Loucy (cell line): ENCODE data around the gene KDM6A.

ENCODE experiments used
- EZH2phosphoT487 ChIP-seq: fragments of 200-600 bp; IDR thresholded peaks from 2 replicates; pipeline ENCODE4 v1.6.1; 2018; ENCODE audit warnings: antibody characterized with exemption, mild to moderate bottlenecking, moderate library complexity, borderline replicate concordance
- TF ChIP-seq, protein P1 (sequence below): fragments of 200-600 bp; sonication (generic); conservative IDR thresholded peaks from 2 replicates; pipeline ENCODE4 v1.5.1; 2014; ENCODE audit warnings: mild to moderate bottlenecking, antibody characterized with exemption, low read length

DNA sequence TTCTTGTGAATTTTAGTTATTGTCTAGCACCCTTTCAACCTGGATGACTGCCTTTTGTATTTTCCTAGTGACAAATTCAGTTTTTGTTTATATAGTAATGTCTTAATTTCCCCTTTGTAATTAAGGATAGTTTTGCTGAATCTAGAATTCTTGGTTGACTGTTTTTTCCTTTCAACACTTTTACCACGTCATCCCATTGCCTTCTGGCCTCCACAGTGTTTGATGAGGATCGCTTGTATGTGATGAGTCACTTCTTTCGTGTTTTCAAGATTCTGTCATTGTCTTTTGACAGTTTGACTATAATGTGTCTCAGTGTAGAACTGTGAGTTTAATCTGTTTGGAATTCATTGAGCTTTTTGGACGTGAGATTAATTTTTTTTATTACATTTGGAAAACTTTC is 30.1 kb downstream of the KDM6A start:
- TF ChIP-seq, protein P1, sequence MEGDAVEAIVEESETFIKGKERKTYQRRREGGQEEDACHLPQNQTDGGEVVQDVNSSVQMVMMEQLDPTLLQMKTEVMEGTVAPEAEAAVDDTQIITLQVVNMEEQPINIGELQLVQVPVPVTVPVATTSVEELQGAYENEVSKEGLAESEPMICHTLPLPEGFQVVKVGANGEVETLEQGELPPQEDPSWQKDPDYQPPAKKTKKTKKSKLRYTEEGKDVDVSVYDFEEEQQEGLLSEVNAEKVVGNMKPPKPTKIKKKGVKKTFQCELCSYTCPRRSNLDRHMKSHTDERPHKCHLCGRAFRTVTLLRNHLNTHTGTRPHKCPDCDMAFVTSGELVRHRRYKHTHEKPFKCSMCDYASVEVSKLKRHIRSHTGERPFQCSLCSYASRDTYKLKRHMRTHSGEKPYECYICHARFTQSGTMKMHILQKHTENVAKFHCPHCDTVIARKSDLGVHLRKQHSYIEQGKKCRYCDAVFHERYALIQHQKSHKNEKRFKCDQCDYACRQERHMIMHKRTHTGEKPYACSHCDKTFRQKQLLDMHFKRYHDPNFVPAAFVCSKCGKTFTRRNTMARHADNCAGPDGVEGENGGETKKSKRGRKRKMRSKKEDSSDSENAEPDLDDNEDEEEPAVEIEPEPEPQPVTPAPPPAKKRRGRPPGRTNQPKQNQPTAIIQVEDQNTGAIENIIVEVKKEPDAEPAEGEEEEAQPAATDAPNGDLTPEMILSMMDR, result no peak
- no peak for TF ChIP-seq EZH2phosphoT487
